Activated effector memory CD4-positive, alpha-beta T cell treated with anti-CD3 and anti-CD28 coated beads, Interleukin-2, amount 50 U/mL, for 16 hours (primary cell): ENCODE results near the gene MAOA.
"Not testable (repeated sequence)": the region's sequence is repeated elsewhere in the genome, so short reads cannot be mapped to it uniquely, and the experiment has no call there.

ENCODE experiments used
- DNase-seq: peaks from one replicate; pipeline ENCODE4 v3.0.0-alpha.2; 2020

MAOA gene

GRCh38 chrX:43718546-43718945, 62.4 kb downstream of the MAOA start:
- no peak for DNase-seq

- no peak for DNase-seq
These were observed 62.9 kb downstream of the MAOA start for GRCh38 chrX:43718956-43719355.

- no peak for DNase-seq
These were observed 64.0 kb downstream of the MAOA start for GRCh38 chrX:43720082-43720481.

GRCh38 chrX:43720961-43721360, 64.9 kb downstream of the MAOA start:
- DNase-seq, result no peak

- not testable (repeated sequence) for DNase-seq
These were observed 69.1 kb downstream of the MAOA start for GRCh38 chrX:43725227-43725626.

- not testable (repeated sequence) for DNase-seq
These were observed 71.2 kb downstream of the MAOA start for GRCh38 chrX:43727254-43727653.

- no peak for DNase-seq
These were observed 71.9 kb downstream of the MAOA start for GRCh38 chrX:43728002-43728401.

GRCh38 chrX:43728966-43729365, 72.9 kb downstream of the MAOA start:
- no peak for DNase-seq

- DNase-seq, result no peak
These were observed 75.0 kb downstream of the MAOA start for GRCh38 chrX:43731086-43731485.

GRCh38 chrX:43733699-43734098, 77.6 kb downstream of the MAOA start:
- DNase-seq, result no peak

GRCh38 chrX:43734444-43734843, 78.3 kb downstream of the MAOA start:
- no peak for DNase-seq

- no peak for DNase-seq
These were observed 79.4 kb downstream of the MAOA start for GRCh38 chrX:43735534-43735933.

- DNase-seq, result no peak
These were observed 79.9 kb downstream of the MAOA start for GRCh38 chrX:43735957-43736356.

- DNase-seq, result no peak
These were observed 85.9 kb downstream of the MAOA start for GRCh38 chrX:43741843-43742573.

- DNase-seq, result no peak
These were observed 87.2 kb downstream of the MAOA start for GRCh38 chrX:43743100-43743822.

- DNase-seq, result no peak
These were observed 88.2 kb downstream of the MAOA start for GRCh38 chrX:43744284-43744683.

GRCh38 chrX:43745938-43746721, 90.0 kb downstream of the MAOA start:
- DNase-seq, result no peak

GRCh38 chrX:43747476-43747875, 91.4 kb downstream of the MAOA start:
- no peak for DNase-seq

GRCh38 chrX:43750248-43750676, 94.2 kb downstream of the MAOA start:
- peak; percentile 67 for DNase-seq

GRCh38 chrX:43753637-43754036, 97.5 kb downstream of the MAOA start:
- DNase-seq, result no peak

- DNase-seq, result no peak
These were observed 100.0 kb downstream of the MAOA start for GRCh38 chrX:43756076-43756475.

- DNase-seq, result no peak
These were observed 101.9 kb downstream of the MAOA start for GRCh38 chrX:43758044-43758443.

GRCh38 chrX:43785930-43786591, 130.0 kb downstream of the MAOA start:
- DNase-seq, result no peak
